Spinal cord (tissue), 10 donors: ENCODE results near the gene SLC12A7. TPM values are rescaled to one million over a fixed set of nuclear protein-coding genes. Genes with fewer than 3 reads are reported as not detected.

Experiments used
- DNase-seq, 6 donors: peaks; one replicate each; pipeline versions ENCODE4 v3.0.0 to v3.0.0-alpha.2; 2013 to 2015; ENCODE audit warnings: low spot score in 6 of 6, low read depth in 4 of 6
- H3K27ac ChIP-seq: one replicate; pipeline ENCODE4 v1.5.1; 2013; ENCODE audit warnings: low read depth, low read length, control low read depth
- H3K27me3 ChIP-seq: one replicate; pipeline ENCODE4 v1.6.1; 2013; ENCODE audit warnings: low read length; ENCODE audit not compliant: control insufficient read depth, insufficient read depth
- H3K36me3 ChIP-seq: one replicate; pipeline ENCODE4 v1.6.1; 2013; ENCODE audit warnings: low read length; ENCODE audit not compliant: control insufficient read depth, insufficient read depth
- H3K4me1 ChIP-seq: one replicate; pipeline ENCODE4 v1.6.1; 2013; ENCODE audit warnings: low read length; ENCODE audit not compliant: control insufficient read depth, insufficient read depth
- H3K4me3 ChIP-seq: one replicate; pipeline ENCODE4 v1.5.1; 2013; ENCODE audit warnings: low read depth, low read length, control low read depth
- H3K9me3 ChIP-seq: one replicate; pipeline ENCODE4 v1.6.1; 2013; ENCODE audit warnings: low read length; ENCODE audit not compliant: control insufficient read depth, insufficient read depth
- WGBS: methylation state at CpG from one replicate; pipeline ENCODE4 v1.1.5; 2013; ENCODE audit warnings: missing lambda C conversion rate; ENCODE audit not compliant: insufficient coverage; 5-methylcytosine and 5-hydroxymethylcytosine counted together
- polyA plus RNA-seq, 2 donors: library from polyadenylated mRNA; unstranded; fragments of 120-200 nt; gene quantifications; one replicate each; pipeline ENCODE4 v1.2.1, GENCODE V29; 2013; ENCODE audit not compliant: insufficient read length in 2 of 2
- total RNA-seq, 2 donors: library from RNA; depleted of rRNA in 1 of 2; stranded (reverse); fragments of 120-200 nt in 1 of 2; fragments of >200 nt in 1 of 2; gene quantifications; one replicate each; pipeline versions ENCODE4 v1.2.3 to v1.2.4, GENCODE V29; 2013 to 2014
- donor health status: healthy.

Gene SLC12A7
- total and polyA plus RNA-seq, 4 donors: 8.7 to 21.3 (median 16.4) TPM

GRCh38 chr5:1121044-1121443 is 9.2 kb upstream of the SLC12A7 start:
- H3K36me3 ChIP-seq: no peaks in the 10 kb centered on the region
- H3K9me3 ChIP-seq: no peaks in the 10 kb centered on the region
- H3K27me3 ChIP-seq: no peaks in the 10 kb centered on the region
- no peak overlapping the region for H3K4me3 ChIP-seq
- no peak overlapping the region for H3K27ac ChIP-seq
- H3K4me1 ChIP-seq: peaks cover 45% of the 10 kb centered on the region
- DNase-seq: no peak
- 71% methylated on average over 13 of the region's 14 CpGs for WGBS

- Histone ChIP-seq H3K27ac (no peak overlapping the region), H3K36me3 (no peaks in the 10 kb centered on the region), H3K9me3 (no peaks in the 10 kb centered on the region), H3K4me3 (no peak overlapping the region), H3K4me1 (peaks cover 45% of the 10 kb centered on the region), H3K27me3 (no peaks in the 10 kb centered on the region)
- WGBS: 88% methylated on average over 41 of the region's 41 CpGs
- DNase-seq: no peak
Observed at GRCh38 chr5:1120236-1120999, 8.6 kb upstream of the SLC12A7 start.

- Histone ChIP-seq H3K4me3 (no peak overlapping the region), H3K27me3 (no peaks in the 10 kb centered on the region)
- no peak for DNase-seq
Observed at GRCh38 chr5:1119312-1119831, 7.5 kb upstream of the SLC12A7 start.

GRCh38 chr5:1118738-1119137 is 6.9 kb upstream of the SLC12A7 start:
- WGBS: 55% methylated on average over 14 of the region's 15 CpGs
- H3K36me3 ChIP-seq: no peaks in the 10 kb centered on the region
- H3K27ac ChIP-seq: no peak overlapping the region
- H3K4me1 ChIP-seq: peaks cover 35% of the 10 kb centered on the region
- H3K27me3 ChIP-seq: no peaks in the 10 kb centered on the region
- no peak for DNase-seq
- H3K4me3 ChIP-seq: no peak overlapping the region
- H3K9me3 ChIP-seq: no peaks in the 10 kb centered on the region

More at GRCh38 chr5:1119312-1119831, 7.5 kb upstream of the SLC12A7 start:
- no peak overlapping the region for H3K27ac ChIP-seq
- no peaks in the 10 kb centered on the region for H3K36me3 ChIP-seq
- WGBS: 86% methylated on average over 28 of the region's 28 CpGs
- H3K4me1 ChIP-seq: peaks cover 40% of the 10 kb centered on the region
- H3K9me3 ChIP-seq: no peaks in the 10 kb centered on the region

- Histone ChIP-seq H3K4me1 (peaks cover 32% of the 10 kb centered on the region), H3K9me3 (no peaks in the 10 kb centered on the region), H3K4me3 (no peak overlapping the region), H3K27me3 (no peaks in the 10 kb centered on the region), H3K27ac (no peak overlapping the region), H3K36me3 (no peaks in the 10 kb centered on the region)
- 57% methylated on average over 15 of the region's 16 CpGs for WGBS
- peak in 1 of 6 donors; percentile 45 for DNase-seq
Observed at GRCh38 chr5:1118231-1118698, 6.4 kb upstream of the SLC12A7 start.

GRCh38 chr5:1116977-1117376 is 5.1 kb upstream of the SLC12A7 start:
- Histone ChIP-seq H3K9me3 (no peaks in the 10 kb centered on the region), H3K36me3 (no peaks in the 10 kb centered on the region), H3K4me1 (peaks cover 24% of the 10 kb centered on the region), H3K27me3 (no peaks in the 10 kb centered on the region), H3K27ac (no peak overlapping the region), H3K4me3 (no peak overlapping the region)
- no peak for DNase-seq
- 96% methylated on average over 15 of the region's 15 CpGs for WGBS

GRCh38 chr5:1116109-1116740 is 4.4 kb upstream of the SLC12A7 start:
- no peaks in the 10 kb centered on the region for H3K36me3 ChIP-seq
- peaks cover 3% of the 10 kb centered on the region for H3K27me3 ChIP-seq
- H3K27ac ChIP-seq: no peak overlapping the region
- H3K9me3 ChIP-seq: no peaks in the 10 kb centered on the region
- no peak for DNase-seq
- H3K4me1 ChIP-seq: peaks cover 25% of the 10 kb centered on the region
- 88% methylated on average over 19 of the region's 19 CpGs for WGBS
- no peak overlapping the region for H3K4me3 ChIP-seq

- Histone ChIP-seq H3K27me3 (peaks cover 9% of the 10 kb centered on the region), H3K4me3 (no peak overlapping the region), H3K9me3 (no peaks in the 10 kb centered on the region), H3K4me1 (peaks cover 31% of the 10 kb centered on the region), H3K27ac (no peak overlapping the region), H3K36me3 (no peaks in the 10 kb centered on the region)
- no peak for DNase-seq
- WGBS: 91% methylated on average over 17 of the region's 23 CpGs
Observed at GRCh38 chr5:1115123-1115815, 3.4 kb upstream of the SLC12A7 start.

GRCh38 chr5:1113805-1114586 is 2.1 kb upstream of the SLC12A7 start:
- H3K4me3 ChIP-seq: no peak overlapping the region
- peaks cover 9% of the 10 kb centered on the region for H3K27me3 ChIP-seq
- no peak for DNase-seq
- H3K27ac ChIP-seq: no peak overlapping the region
- peaks cover 24% of the 10 kb centered on the region for H3K4me1 ChIP-seq
- WGBS: 75% methylated on average over 12 of the region's 19 CpGs
- no peaks in the 10 kb centered on the region for H3K9me3 ChIP-seq
- no peaks in the 10 kb centered on the region for H3K36me3 ChIP-seq
